ENCODE data around the gene FILIP1L.

DNA sequence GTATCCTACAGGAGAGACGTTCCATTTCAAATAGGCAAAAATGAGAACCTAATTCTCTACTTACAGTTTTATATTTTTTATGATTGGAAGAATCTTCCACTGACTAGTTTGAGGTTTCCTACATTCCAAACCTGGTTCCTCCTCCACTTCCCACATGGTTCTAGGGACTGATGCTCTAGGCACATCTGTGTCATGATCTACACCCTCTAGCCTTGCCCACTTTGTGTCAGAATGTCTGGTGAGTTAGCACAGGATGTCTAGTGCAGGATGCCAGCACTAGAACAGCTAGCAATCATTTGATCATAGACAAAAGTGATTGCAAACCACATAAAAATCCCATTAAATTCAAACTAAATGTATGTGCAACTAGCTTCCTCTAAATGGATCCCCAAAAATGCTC is 26.7 kb upstream of the FILIP1L start:
- TF ChIP-seq POLR2A (IDR thresholded peaks at IDR 0.05) = no peak
- TF ChIP-seq, protein P1, sequence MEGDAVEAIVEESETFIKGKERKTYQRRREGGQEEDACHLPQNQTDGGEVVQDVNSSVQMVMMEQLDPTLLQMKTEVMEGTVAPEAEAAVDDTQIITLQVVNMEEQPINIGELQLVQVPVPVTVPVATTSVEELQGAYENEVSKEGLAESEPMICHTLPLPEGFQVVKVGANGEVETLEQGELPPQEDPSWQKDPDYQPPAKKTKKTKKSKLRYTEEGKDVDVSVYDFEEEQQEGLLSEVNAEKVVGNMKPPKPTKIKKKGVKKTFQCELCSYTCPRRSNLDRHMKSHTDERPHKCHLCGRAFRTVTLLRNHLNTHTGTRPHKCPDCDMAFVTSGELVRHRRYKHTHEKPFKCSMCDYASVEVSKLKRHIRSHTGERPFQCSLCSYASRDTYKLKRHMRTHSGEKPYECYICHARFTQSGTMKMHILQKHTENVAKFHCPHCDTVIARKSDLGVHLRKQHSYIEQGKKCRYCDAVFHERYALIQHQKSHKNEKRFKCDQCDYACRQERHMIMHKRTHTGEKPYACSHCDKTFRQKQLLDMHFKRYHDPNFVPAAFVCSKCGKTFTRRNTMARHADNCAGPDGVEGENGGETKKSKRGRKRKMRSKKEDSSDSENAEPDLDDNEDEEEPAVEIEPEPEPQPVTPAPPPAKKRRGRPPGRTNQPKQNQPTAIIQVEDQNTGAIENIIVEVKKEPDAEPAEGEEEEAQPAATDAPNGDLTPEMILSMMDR (IDR thresholded peaks at IDR 0.05) = no peak

Measured in heart left ventricle (tissue), 13 donors.